ENCODE results near the gene CDIP1. TPM values are rescaled to one million over a fixed set of nuclear protein-coding genes. Genes with fewer than 3 reads are reported as not detected.

Gene CDIP1
- total RNA-seq (ENCODE audit: low replicate concordance) = 19.2 and 41.3 TPM in 2 replicates
- long read RNA-seq, partial matches to known transcripts = 0 of 5 reads
- long read RNA-seq, other reads (novel, unspliced or antisense) = 5 of 5 reads

- Mint-ChIP-seq H3K36me3 (peaks cover 16% of the 10 kb centered on the region), H3K4me3 (peak within 1 kb of the TSS; percentile 87), H3K4me1 (ENCODE audit: unreplicated experiment) (peaks cover 11% of the 10 kb centered on the region), H3K27ac (peak within 1 kb of the TSS; percentile 86), H3K9me3 (peaks cover 5% of the 10 kb centered on the region), H3K27me3 (peaks cover 12% of the 10 kb centered on the region)
- peak; percentile 96 for DNase-seq (ENCODE audit: extremely low spot score, unreplicated experiment)
- TF ChIP-seq CTCF (conservative IDR thresholded peaks at IDR 0.05) = peak; percentile 27
These were observed at the start of gene CDIP1 for GRCh38 chr16:4538350-4539235. TSS of gene CDIP1 (minus strand) at chr16:4538773. CDS start at chr16:4514130, 24,643 bp downstream.

GRCh38 chr16:4586291-4586690 lies 47.7 kb upstream of the CDIP1 start:
- H3K27me3 Mint-ChIP-seq = peaks cover 10% of the 10 kb centered on the region
- no peak overlapping the region for H3K4me3 Mint-ChIP-seq
- no peaks in the 10 kb centered on the region for H3K4me1 Mint-ChIP-seq (ENCODE audit: unreplicated experiment)
- TF ChIP-seq CTCF (conservative IDR thresholded peaks at IDR 0.05) = no peak
- no peaks in the 10 kb centered on the region for H3K36me3 Mint-ChIP-seq
- H3K27ac Mint-ChIP-seq = peak overlapping the region; percentile 16
- H3K9me3 Mint-ChIP-seq = no peaks in the 10 kb centered on the region
- no peak for DNase-seq (ENCODE audit: extremely low spot score, unreplicated experiment)

- no peaks in the 10 kb centered on the region for H3K36me3 Mint-ChIP-seq
- no peak for DNase-seq (ENCODE audit: extremely low spot score, unreplicated experiment)
- H3K27ac Mint-ChIP-seq = no peak overlapping the region
- peaks cover 9% of the 10 kb centered on the region for H3K27me3 Mint-ChIP-seq
- H3K4me3 Mint-ChIP-seq = no peak overlapping the region
- H3K4me1 Mint-ChIP-seq (ENCODE audit: unreplicated experiment) = no peaks in the 10 kb centered on the region
- no peak for TF ChIP-seq CTCF (conservative IDR thresholded peaks at IDR 0.05)
- no peaks in the 10 kb centered on the region for H3K9me3 Mint-ChIP-seq
These were observed 45.3 kb upstream of the CDIP1 start for GRCh38 chr16:4583906-4584305.

- H3K27me3 Mint-ChIP-seq = no peaks in the 10 kb centered on the region
- H3K4me3 Mint-ChIP-seq = no peak overlapping the region
- H3K9me3 Mint-ChIP-seq = no peaks in the 10 kb centered on the region
- DNase-seq (ENCODE audit: extremely low spot score, unreplicated experiment) = no peak
- H3K27ac Mint-ChIP-seq = no peak overlapping the region
- no peak for TF ChIP-seq CTCF (conservative IDR thresholded peaks at IDR 0.05)
- H3K36me3 Mint-ChIP-seq = no peaks in the 10 kb centered on the region
- H3K4me1 Mint-ChIP-seq (ENCODE audit: unreplicated experiment) = no peaks in the 10 kb centered on the region
These were observed 41.7 kb upstream of the CDIP1 start for GRCh38 chr16:4580250-4580649.

GRCh38 chr16:4578961-4579530 lies 40.5 kb upstream of the CDIP1 start:
- H3K27ac Mint-ChIP-seq = no peak overlapping the region
- H3K4me1 Mint-ChIP-seq (ENCODE audit: unreplicated experiment) = no peaks in the 10 kb centered on the region
- H3K27me3 Mint-ChIP-seq = no peaks in the 10 kb centered on the region
- H3K4me3 Mint-ChIP-seq = no peak overlapping the region
- H3K36me3 Mint-ChIP-seq = no peaks in the 10 kb centered on the region
- H3K9me3 Mint-ChIP-seq = no peaks in the 10 kb centered on the region
- no peak for TF ChIP-seq CTCF (conservative IDR thresholded peaks at IDR 0.05)
- DNase-seq (ENCODE audit: extremely low spot score, unreplicated experiment) = no peak
